Osteoblast (primary cell): ENCODE results near the gene PHETA1. TPM values are rescaled to one million over a fixed set of nuclear protein-coding genes. Genes with fewer than 3 reads are reported as not detected.

Experiments used
- DNase-seq: peaks from one replicate; pipeline ENCODE4 v3.0.0; 2011; ENCODE audit warnings: low spot score, mixed read lengths; ENCODE audit not compliant: insufficient read length; ENCODE audit errors: missing footprints
- H2AFZ ChIP-seq: 2 replicates; pipeline ENCODE4 v1.6.0; 2011; ENCODE audit warnings: mild to moderate bottlenecking, low read length
- H3K27ac ChIP-seq: 2 replicates; pipeline ENCODE4 v1.5.1; 2011; ENCODE audit warnings: mild to moderate bottlenecking, low read depth, low read length, moderate library complexity
- H3K27me3 ChIP-seq: 2 replicates; pipeline ENCODE4 v1.6.0; 2012; ENCODE audit warnings: mild to moderate bottlenecking, control low read depth, inconsistent platforms, low read length, moderate library complexity; ENCODE audit not compliant: insufficient read depth
- H3K36me3 ChIP-seq: 2 replicates; pipeline ENCODE4 v1.5.1; 2011; ENCODE audit warnings: mild to moderate bottlenecking, low read length, control low read depth, moderate library complexity; ENCODE audit not compliant: insufficient read depth
- H3K4me1 ChIP-seq: 2 replicates; pipeline ENCODE4 v1.5.1; 2011; ENCODE audit warnings: mild to moderate bottlenecking, low read length, control low read depth, moderate library complexity; ENCODE audit not compliant: insufficient read depth
- H3K4me2 ChIP-seq: 2 replicates; pipeline ENCODE4 v1.6.0; 2011; ENCODE audit warnings: mild to moderate bottlenecking, low read length; ENCODE audit not compliant: insufficient read depth
- H3K4me3 ChIP-seq: fragments of 200-600 bp; sonication (generic); 3 replicates; pipeline ENCODE4 v1.5.1; 2012; ENCODE audit warnings: mild to moderate bottlenecking, low read length, inconsistent platforms; ENCODE audit not compliant: insufficient read depth
- H3K79me2 ChIP-seq: 2 replicates; pipeline ENCODE4 v1.6.0; 2012; ENCODE audit warnings: mild to moderate bottlenecking, low read length, control low read depth, inconsistent platforms; ENCODE audit not compliant: insufficient read depth
- H3K9me3 ChIP-seq: 2 replicates; pipeline ENCODE4 v1.5.1; 2011; ENCODE audit warnings: low read depth, low read length, control low read depth
- H4K20me1 ChIP-seq: 2 replicates; pipeline ENCODE4 v1.6.0; 2012; ENCODE audit warnings: mild to moderate bottlenecking, low read length, control low read depth; ENCODE audit not compliant: insufficient read depth
- total RNA-seq: library from RNA; depleted of rRNA; stranded (reverse); fragments of >200 nt; gene quantifications from 2 replicates; pipeline ENCODE4 v1.2.3, GENCODE V29; 2012
- TF ChIP-seq, protein P1 (sequence below): IDR thresholded peaks from 2 replicates; pipeline ENCODE4 v1.5.1; 2011; ENCODE audit warnings: mild to moderate bottlenecking, low read depth, low read length, moderate library complexity; ENCODE audit errors: extremely low read depth

Gene PHETA1
- total RNA-seq, 1 donor: 8.3 TPM

DNA sequence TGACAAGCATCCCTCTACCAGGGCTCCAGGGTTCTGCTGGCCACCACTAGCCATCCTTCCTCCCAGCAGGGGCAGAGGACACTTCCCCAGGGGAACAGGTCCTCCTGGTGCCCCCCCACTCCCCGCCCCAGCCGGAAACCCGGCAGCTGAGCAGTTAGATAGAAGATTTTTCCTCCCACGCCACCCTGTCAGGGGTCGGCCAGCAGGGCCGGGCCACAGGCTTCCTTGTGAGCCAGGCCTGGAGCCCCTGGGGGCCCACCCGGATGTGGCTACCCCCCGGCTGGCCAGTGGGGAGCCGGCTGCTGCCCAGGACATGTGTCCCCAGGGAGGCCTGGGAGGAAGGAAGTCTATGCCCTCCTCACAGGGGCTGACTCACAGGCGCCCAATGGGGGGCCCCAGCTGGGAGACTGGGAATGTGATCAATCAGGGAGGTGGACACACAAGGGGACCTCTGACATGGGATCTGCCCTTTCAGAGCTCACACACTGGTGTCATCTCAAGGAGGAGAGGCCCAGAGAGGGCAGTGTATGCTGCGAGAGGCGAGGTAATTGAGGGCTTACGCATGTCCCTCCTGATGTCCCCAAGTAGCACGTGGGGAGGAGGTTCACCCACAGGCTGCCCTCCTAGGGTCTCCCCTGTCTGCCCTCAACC lies 41.0 kb upstream of the PHETA1 start:
- peak overlapping the region; percentile 93 for H3K4me3 ChIP-seq
- TF ChIP-seq, protein P1, sequence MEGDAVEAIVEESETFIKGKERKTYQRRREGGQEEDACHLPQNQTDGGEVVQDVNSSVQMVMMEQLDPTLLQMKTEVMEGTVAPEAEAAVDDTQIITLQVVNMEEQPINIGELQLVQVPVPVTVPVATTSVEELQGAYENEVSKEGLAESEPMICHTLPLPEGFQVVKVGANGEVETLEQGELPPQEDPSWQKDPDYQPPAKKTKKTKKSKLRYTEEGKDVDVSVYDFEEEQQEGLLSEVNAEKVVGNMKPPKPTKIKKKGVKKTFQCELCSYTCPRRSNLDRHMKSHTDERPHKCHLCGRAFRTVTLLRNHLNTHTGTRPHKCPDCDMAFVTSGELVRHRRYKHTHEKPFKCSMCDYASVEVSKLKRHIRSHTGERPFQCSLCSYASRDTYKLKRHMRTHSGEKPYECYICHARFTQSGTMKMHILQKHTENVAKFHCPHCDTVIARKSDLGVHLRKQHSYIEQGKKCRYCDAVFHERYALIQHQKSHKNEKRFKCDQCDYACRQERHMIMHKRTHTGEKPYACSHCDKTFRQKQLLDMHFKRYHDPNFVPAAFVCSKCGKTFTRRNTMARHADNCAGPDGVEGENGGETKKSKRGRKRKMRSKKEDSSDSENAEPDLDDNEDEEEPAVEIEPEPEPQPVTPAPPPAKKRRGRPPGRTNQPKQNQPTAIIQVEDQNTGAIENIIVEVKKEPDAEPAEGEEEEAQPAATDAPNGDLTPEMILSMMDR: no peak
- peak overlapping the region; percentile 93 for H3K4me2 ChIP-seq
- no peak overlapping the region for H2AFZ ChIP-seq
- peaks cover 75% of the 10 kb centered on the region for H3K4me1 ChIP-seq
- peak; percentile 95 for DNase-seq
- peaks cover 52% of the 10 kb centered on the region for H4K20me1 ChIP-seq
- H3K79me2 ChIP-seq: peaks cover 87% of the 10 kb centered on the region
- no peaks in the 10 kb centered on the region for H3K9me3 ChIP-seq
- H3K36me3 ChIP-seq: peaks cover 9% of the 10 kb centered on the region
- H3K27me3 ChIP-seq: no peaks in the 10 kb centered on the region
- H3K27ac ChIP-seq: peak overlapping the region; percentile 76

DNA sequence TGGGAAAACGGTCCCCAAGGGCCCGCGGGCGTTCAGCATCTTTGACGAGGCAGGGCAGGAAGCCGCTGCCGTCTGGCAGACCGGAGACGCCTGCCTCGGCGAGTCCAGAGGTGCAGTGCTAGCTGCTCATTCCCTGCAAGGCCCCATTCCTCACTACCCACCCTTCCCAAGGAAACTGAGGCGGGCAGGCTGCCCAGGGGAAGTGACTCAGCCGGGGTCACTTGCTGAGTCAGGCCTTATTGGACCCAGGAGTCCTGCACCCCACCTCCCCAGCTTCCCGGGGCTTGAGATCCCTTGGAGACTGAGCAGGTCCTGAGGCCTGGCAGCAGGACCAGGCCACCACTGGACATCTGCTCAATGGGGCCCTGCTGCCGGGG lies 40.5 kb upstream of the PHETA1 start:
- peak; percentile 91 for DNase-seq
- Histone ChIP-seq H3K4me1 (peaks cover 73% of the 10 kb centered on the region), H3K27ac (peak overlapping the region; percentile 76), H3K9me3 (no peaks in the 10 kb centered on the region), H3K36me3 (peaks cover 9% of the 10 kb centered on the region), H2AFZ (no peak overlapping the region), H4K20me1 (peaks cover 47% of the 10 kb centered on the region), H3K27me3 (no peaks in the 10 kb centered on the region), H3K4me3 (peak overlapping the region; percentile 93), H3K79me2 (peaks cover 82% of the 10 kb centered on the region), H3K4me2 (peak overlapping the region; percentile 93)
- TF ChIP-seq, protein P1: no peak

DNA sequence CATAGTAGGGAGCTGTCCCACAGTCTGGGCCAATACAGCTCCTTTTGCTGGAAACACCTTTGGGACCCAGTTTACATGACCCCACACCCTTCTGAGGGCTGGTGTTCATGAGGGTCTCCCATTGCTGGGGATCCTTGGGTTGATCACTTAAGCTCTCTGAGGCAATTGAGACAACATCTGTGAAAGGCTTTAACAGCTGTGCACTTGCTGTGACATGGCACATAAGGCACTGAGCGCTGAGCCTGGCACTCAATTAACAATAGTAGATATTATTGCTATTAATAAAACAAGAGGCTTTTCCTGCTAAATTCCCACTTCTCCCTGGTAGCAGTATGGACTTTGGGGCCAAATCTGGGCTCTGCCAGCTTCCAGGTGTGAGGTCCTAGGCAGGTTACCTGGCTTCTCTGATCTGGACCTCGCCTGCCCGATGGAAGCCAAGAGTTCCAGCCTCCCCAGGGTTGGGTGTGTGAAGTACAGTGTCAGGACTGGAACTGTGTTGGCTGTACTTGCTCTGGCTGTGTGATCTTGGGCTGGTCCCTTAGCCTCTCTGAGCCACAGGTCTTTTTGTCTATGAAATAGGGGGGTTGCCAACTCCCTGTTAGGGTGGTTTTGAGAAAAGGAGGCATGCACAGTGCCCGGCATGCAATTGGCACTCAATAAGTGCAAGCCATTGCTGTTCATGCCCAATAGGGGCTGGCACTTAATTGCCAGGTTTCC lies 39.9 kb upstream of the PHETA1 start:
- Histone ChIP-seq H2AFZ (no peak overlapping the region), H3K79me2 (peaks cover 77% of the 10 kb centered on the region), H3K4me1 (peaks cover 67% of the 10 kb centered on the region), H3K27ac (peak overlapping the region; percentile 76), H3K36me3 (peaks cover 9% of the 10 kb centered on the region), H3K4me2 (peak overlapping the region; percentile 93), H3K27me3 (no peaks in the 10 kb centered on the region), H4K20me1 (peaks cover 41% of the 10 kb centered on the region), H3K4me3 (peak overlapping the region; percentile 93), H3K9me3 (no peaks in the 10 kb centered on the region)
- TF ChIP-seq, protein P1: no peak
- DNase-seq: peak; percentile 85

DNA sequence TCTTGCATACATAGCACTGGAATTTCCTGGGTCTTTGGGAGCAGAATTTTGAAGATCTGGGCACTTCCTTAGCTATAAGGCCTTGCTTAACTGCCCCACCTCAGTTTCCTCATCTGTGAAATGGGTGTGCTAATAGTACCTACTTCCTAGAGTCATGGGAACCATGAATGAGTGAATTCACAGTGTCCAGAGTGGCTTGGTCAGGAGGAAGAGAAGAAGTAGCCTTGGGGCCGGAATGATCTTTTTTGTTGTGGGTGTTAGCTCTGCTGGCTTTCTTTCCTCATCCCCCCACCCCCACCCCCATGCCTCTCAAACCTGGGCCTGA lies 39.2 kb upstream of the PHETA1 start:
- peak overlapping the region; percentile 76 for H3K27ac ChIP-seq
- no peak for DNase-seq

More for the DNA sequence above, 39.2 kb upstream of the PHETA1 start:
- TF ChIP-seq, protein P1: no peak
- peak overlapping the region; percentile 93 for H3K4me3 ChIP-seq
- H3K36me3 ChIP-seq: peaks cover 9% of the 10 kb centered on the region
- H3K79me2 ChIP-seq: peaks cover 71% of the 10 kb centered on the region
- H3K27me3 ChIP-seq: no peaks in the 10 kb centered on the region
- no peak overlapping the region for H2AFZ ChIP-seq
- peaks cover 65% of the 10 kb centered on the region for H3K4me1 ChIP-seq
- no peaks in the 10 kb centered on the region for H3K9me3 ChIP-seq
- peak overlapping the region; percentile 93 for H3K4me2 ChIP-seq
- H4K20me1 ChIP-seq: peaks cover 34% of the 10 kb centered on the region
